RWPE2 (cell line): Measurements from ENCODE around the gene KDM4D.
"Not testable (repeated sequence)": the region's sequence is repeated elsewhere in the genome, so short reads cannot be mapped to it uniquely, and the experiment has no call there.

Source experiments
- ATAC-seq: fragments of 200-7000 bp; cut with Tn5 transposase; 3 replicates; pipeline ENCODE4 v1.9.1; 2021; ENCODE audit warnings: low read depth
- DNase-seq: peaks from one replicate; pipeline ENCODE4 v3.0.0-alpha.2; 2020; ENCODE audit warnings: low spot score
- H3K27ac ChIP-seq: fragments of 450-650 bp; 2 replicates; pipeline ENCODE4 v1.5.1; 2017; ENCODE audit warnings: mild to moderate bottlenecking; ENCODE audit not compliant: poor library complexity, severe bottlenecking
- H3K27me3 ChIP-seq: fragments of 250-450 bp; sonication (Bioruptor Pico); 2 replicates; pipeline ENCODE4 v1.5.1; 2021; ENCODE audit warnings: mild to moderate bottlenecking, moderate library complexity; ENCODE audit not compliant: insufficient read depth, poor library complexity, severe bottlenecking
- H3K36me3 ChIP-seq: fragments of 250-450 bp; sonication (Bioruptor Pico); 2 replicates; pipeline ENCODE4 v1.5.1; 2020; ENCODE audit warnings: low read depth, mild to moderate bottlenecking, moderate library complexity
- H3K4me1 ChIP-seq: fragments of 250-450 bp; sonication (Bioruptor Pico); 2 replicates; pipeline ENCODE4 v1.5.1; 2021; ENCODE audit warnings: mild to moderate bottlenecking, moderate library complexity; ENCODE audit not compliant: insufficient read depth, poor library complexity, severe bottlenecking
- H3K4me3 ChIP-seq: fragments of 250-450 bp; sonication (Bioruptor Pico); 2 replicates; pipeline ENCODE4 v1.5.1; 2021; ENCODE audit warnings: mild to moderate bottlenecking, moderate library complexity; ENCODE audit not compliant: severe bottlenecking
- H3K9me3 ChIP-seq: fragments of 250-450 bp; sonication (Bioruptor Pico); 2 replicates; pipeline ENCODE4 v1.5.1; 2021; ENCODE audit warnings: mild to moderate bottlenecking, moderate library complexity; ENCODE audit not compliant: severe bottlenecking
- CTCF ChIP-seq: fragments of 450-650 bp; IDR thresholded peaks from one replicate; pipeline ENCODE4 v1.5.1; 2017; ENCODE audit warnings: mild to moderate bottlenecking, moderate library complexity; ENCODE audit not compliant: poor library complexity, severe bottlenecking

KDM4D gene

DNA sequence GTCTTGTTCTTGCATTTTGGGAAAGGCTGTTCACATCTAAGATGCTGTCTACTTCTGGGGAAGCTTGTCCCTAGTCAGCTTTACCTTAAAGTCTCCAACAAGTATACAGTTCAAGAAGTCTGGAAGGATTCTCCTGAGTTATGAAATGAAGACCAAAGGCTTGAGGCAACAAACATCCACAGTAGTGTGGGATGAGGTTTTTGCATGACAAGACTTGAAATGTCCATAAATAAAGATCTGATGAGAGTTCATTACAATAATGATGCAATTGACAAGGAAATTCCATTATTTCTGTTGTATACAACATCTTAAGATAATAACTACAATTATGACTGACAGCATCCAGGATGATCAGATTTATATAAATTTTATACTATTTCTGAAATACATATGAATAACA lies 30.2 kb downstream of the KDM4D start:
- Histone ChIP-seq H3K27ac (no peak overlapping the region), H3K4me1 (no peaks in the 10 kb centered on the region), H3K36me3 (no peaks in the 10 kb centered on the region), H3K9me3 (no peaks in the 10 kb centered on the region), H3K4me3 (no peak overlapping the region), H3K27me3 (no peaks in the 10 kb centered on the region)
- DNase-seq (no peak), ATAC-seq (no peak)
- TF ChIP-seq CTCF: no peak

DNA sequence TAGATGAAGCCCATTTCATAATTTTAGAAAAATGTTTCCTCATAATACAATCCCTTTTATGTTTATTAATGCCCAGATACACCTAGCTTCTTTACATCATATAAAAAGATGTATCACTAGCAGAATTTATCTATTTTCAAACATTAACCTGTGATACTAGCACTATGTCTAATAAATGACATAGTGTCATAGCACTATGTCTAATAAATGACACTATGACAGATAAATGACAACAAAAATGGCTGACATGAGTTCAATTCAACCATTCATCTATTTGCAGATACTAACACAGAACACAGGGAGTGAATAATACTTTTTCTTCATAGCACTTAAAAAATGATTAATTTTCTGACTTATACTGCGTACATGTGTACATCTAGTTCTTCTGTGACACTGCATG lies 32.1 kb downstream of the KDM4D start:
- Histone ChIP-seq H3K27ac (no peak overlapping the region), H3K4me1 (no peaks in the 10 kb centered on the region), H3K4me3 (no peak overlapping the region), H3K36me3 (no peaks in the 10 kb centered on the region), H3K27me3 (peaks cover 6% of the 10 kb centered on the region), H3K9me3 (no peaks in the 10 kb centered on the region)
- no peak for ATAC-seq
- TF ChIP-seq CTCF: no peak
- no peak for DNase-seq

DNA sequence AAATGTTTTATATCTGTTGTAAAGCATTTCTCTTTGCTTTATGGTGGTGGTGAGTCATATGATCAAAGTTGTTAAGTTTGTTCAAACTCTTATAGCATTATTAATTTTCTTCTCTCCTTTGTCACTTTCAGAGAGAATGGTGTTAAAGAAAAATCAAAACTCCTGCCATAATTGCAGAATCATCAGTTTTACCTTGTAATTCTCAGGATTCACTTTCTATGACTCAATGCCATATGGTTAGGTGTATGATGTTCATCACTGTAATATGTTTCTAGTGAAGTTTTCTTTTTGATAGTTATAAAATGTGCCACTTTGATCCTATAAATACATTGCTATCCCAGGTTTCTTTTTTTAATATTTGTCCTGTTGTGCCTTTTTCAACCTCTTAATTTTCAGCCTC lies 37.9 kb downstream of the KDM4D start:
- H3K27ac ChIP-seq: no peak overlapping the region

DNA sequence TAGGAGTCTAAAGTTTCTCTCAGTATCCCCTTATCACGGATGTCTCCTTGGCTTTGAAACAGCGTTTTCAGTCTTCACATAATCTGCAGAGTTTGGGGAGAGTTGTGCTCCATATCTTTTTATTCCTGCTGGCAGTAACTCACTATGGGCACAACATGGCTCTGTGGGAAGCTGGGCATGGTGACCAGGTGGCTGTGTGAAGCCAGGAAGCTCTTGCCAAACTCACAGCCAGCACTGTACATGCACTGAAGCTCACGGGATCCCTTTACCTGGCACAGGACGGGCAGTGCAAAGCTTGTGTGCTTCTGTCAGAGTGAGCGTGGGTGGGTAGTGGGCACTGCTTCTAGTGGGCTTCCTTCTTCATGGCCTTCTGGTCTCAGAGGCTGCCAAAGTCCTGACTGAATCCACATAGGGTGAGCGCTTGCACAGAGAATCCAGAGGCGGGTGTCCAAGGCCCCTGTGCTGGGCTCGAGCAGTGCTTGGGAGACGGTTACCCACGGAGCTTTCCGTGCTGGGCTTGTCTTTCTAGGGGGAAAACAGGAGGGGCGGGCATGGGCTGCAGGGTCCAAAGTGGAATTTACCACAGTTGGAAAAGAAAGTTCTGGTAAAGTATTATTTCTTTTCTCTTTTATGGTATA lies 40.8 kb downstream of the KDM4D start:
- Histone ChIP-seq H3K4me1 (no peaks in the 10 kb centered on the region), H3K36me3 (no peaks in the 10 kb centered on the region), H3K4me3 (no peak overlapping the region), H3K27me3 (peaks cover 4% of the 10 kb centered on the region), H3K27ac (no peak overlapping the region), H3K9me3 (no peaks in the 10 kb centered on the region)
- TF ChIP-seq CTCF: no peak
- DNase-seq: no peak
- ATAC-seq: no peak

More for the DNA sequence above, 37.9 kb downstream of the KDM4D start:
- no peak for DNase-seq
- no peaks in the 10 kb centered on the region for H3K4me1 ChIP-seq
- no peaks in the 10 kb centered on the region for H3K9me3 ChIP-seq
- TF ChIP-seq CTCF: no peak
- no peaks in the 10 kb centered on the region for H3K36me3 ChIP-seq
- H3K4me3 ChIP-seq: no peak overlapping the region
- peaks cover 6% of the 10 kb centered on the region for H3K27me3 ChIP-seq
- no peak for ATAC-seq

GRCh38 chr11:95016139-95016538 lies 42.6 kb downstream of the KDM4D start:
- Histone ChIP-seq H3K27ac (no peak overlapping the region), H3K4me1 (no peaks in the 10 kb centered on the region), H3K36me3 (no peaks in the 10 kb centered on the region), H3K9me3 (no peaks in the 10 kb centered on the region), H3K27me3 (no peaks in the 10 kb centered on the region), H3K4me3 (no peak overlapping the region)
- ATAC-seq: peak; percentile 33; the same call in 1 of the 3 replicates
- no peak for TF ChIP-seq CTCF
- DNase-seq: no peak

- not testable (repeated sequence) for H3K27me3 ChIP-seq, ATAC-seq, H3K4me3 ChIP-seq, H3K36me3 ChIP-seq, H3K9me3 ChIP-seq, H3K27ac ChIP-seq, DNase-seq, H3K4me1 ChIP-seq
These were observed 48.0 kb downstream of the KDM4D start for GRCh38 chr11:95021468-95021867.
